Measurements from ENCODE around the gene SLC17A6. TPM values are rescaled to one million over a fixed set of nuclear protein-coding genes. Genes with fewer than 3 reads are reported as not detected.

The SLC17A6 gene
- total and polyA plus RNA-seq, 11 donors: not detected

DNA sequence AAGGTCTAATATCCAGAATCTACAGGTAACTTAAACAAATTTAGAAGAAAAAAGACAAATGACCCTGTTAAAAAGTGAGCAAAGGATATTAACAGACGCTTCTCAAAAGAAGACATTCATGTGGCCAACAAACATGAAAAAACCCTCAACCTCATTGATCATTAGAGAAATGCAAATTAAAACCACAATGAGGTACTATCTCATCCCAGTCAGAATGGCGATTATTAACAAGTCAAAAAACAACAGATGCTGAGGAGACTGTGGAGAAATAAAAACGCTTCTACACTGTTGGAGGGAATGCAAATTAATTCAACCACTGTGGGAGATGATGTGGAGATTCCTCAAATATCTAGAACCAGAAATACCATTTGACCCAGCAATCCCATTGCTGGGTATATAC is 67.2 kb downstream of the SLC17A6 start:
- Histone ChIP-seq H3K4me3 (no peak overlapping the region), H3K36me3 (no peaks in the 10 kb centered on the region), H3K4me1 (no peaks in the 10 kb centered on the region), H3K9me3 (no peaks in the 10 kb centered on the region), H3K27ac (no peak overlapping the region), H3K27me3 (no peaks in the 10 kb centered on the region)
- WGBS, 4 donors: 67 to 74% (median 73%) methylated on average over 3 of the region's 3 CpGs
- TF ChIP-seq, protein P1, sequence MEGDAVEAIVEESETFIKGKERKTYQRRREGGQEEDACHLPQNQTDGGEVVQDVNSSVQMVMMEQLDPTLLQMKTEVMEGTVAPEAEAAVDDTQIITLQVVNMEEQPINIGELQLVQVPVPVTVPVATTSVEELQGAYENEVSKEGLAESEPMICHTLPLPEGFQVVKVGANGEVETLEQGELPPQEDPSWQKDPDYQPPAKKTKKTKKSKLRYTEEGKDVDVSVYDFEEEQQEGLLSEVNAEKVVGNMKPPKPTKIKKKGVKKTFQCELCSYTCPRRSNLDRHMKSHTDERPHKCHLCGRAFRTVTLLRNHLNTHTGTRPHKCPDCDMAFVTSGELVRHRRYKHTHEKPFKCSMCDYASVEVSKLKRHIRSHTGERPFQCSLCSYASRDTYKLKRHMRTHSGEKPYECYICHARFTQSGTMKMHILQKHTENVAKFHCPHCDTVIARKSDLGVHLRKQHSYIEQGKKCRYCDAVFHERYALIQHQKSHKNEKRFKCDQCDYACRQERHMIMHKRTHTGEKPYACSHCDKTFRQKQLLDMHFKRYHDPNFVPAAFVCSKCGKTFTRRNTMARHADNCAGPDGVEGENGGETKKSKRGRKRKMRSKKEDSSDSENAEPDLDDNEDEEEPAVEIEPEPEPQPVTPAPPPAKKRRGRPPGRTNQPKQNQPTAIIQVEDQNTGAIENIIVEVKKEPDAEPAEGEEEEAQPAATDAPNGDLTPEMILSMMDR (IDR thresholded peaks at IDR 0.05): no peak
- no peak for TF ChIP-seq POLR2A (IDR thresholded peaks at IDR 0.05)
- no peak for DNase-seq
- intact Hi-C loops (cut with DNase I): no loop called here
- no peak for ATAC-seq

DNA sequence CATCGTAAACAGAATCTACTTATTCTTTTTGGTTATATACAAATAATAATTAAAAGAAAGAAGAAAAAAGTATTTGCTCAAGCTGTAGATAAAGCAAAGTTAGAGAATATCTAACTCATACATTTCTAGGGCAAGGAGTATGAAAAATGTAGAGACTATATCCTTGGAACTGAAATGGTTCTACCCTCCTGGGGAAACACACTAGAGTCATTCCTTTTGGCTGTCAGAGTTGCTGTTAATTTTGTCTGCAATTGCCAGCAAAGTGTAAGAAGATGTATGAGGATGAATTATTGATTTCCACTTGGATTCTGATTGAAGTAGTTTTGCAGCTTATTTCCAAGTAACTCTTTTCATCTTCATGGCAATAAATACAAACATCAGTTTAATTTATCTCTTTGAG is 69.1 kb downstream of the SLC17A6 start:
- Histone ChIP-seq H3K9me3 (no peaks in the 10 kb centered on the region), H3K4me3 (no peak overlapping the region), H3K27ac (no peak overlapping the region), H3K27me3 (no peaks in the 10 kb centered on the region), H3K4me1 (no peaks in the 10 kb centered on the region), H3K36me3 (no peaks in the 10 kb centered on the region)
- DNase-seq (no peak), ATAC-seq (no peak)
- intact Hi-C loops (cut with DNase I): no loop called here
- 88 to 97% (median 94%) methylated on average over 1 of the region's 1 CpG for WGBS, 4 donors
- TF ChIP-seq, protein P1 (IDR thresholded peaks at IDR 0.05): no peak
- no peak for TF ChIP-seq POLR2A (IDR thresholded peaks at IDR 0.05)

DNA sequence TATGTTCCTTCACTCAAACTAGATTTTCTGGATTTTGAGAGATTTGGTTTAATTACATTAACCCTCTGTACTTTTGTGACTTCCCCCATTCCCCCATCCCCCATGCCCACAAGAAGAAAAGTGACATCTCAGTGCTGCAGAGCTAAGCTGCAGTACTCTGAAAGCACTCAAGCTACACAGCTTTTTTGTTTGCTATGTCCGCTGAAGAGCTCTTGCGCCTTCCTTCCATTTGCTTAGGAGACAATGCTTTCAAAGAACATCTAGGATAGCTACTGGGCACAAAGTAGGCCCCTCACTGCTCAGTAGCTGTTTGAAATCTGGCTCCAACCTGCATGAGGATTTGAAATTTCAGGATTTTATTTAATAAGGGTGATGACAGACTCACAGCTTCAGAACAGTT is 69.7 kb downstream of the SLC17A6 start:
- WGBS, 4 donors: 72 to 89% (median 80%) methylated on average over 2 of the region's 2 CpGs
- Histone ChIP-seq H3K9me3 (no peaks in the 10 kb centered on the region), H3K27ac (no peak overlapping the region), H3K4me1 (no peaks in the 10 kb centered on the region), H3K36me3 (no peaks in the 10 kb centered on the region), H3K27me3 (no peaks in the 10 kb centered on the region), H3K4me3 (no peak overlapping the region)
- no peak for TF ChIP-seq POLR2A (IDR thresholded peaks at IDR 0.05)
- TF ChIP-seq, protein P1 (IDR thresholded peaks at IDR 0.05): no peak
- ATAC-seq: no peak
- intact Hi-C loops (cut with DNase I): no loop called here
- no peak for DNase-seq

- TF ChIP-seq, protein P1 (IDR thresholded peaks at IDR 0.05): no peak
- no peak for TF ChIP-seq POLR2A (IDR thresholded peaks at IDR 0.05)
- no peak for DNase-seq
- H3K4me1 ChIP-seq: no peaks in the 10 kb centered on the region
- H3K27me3 ChIP-seq: no peaks in the 10 kb centered on the region
- no peak overlapping the region for H3K27ac ChIP-seq
- no peaks in the 10 kb centered on the region for H3K36me3 ChIP-seq
- WGBS, 4 donors: 60 to 78% (median 70%) methylated on average over 4 of the region's 4 CpGs
- no peak overlapping the region for H3K4me3 ChIP-seq
- H3K9me3 ChIP-seq: no peaks in the 10 kb centered on the region
- no peak for ATAC-seq
- intact Hi-C loops (cut with DNase I): no loop called here
These were observed 77.3 kb downstream of the SLC17A6 start for GRCh38 chr11:22415476-22415875.
